K562 (cell line): Measurements from ENCODE around the gene ITPR3. TPM values are rescaled to one million over a fixed set of nuclear protein-coding genes. Genes with fewer than 3 reads are reported as not detected.
A peak's percentile ranks its signal among the peaks of the same experiment; 100 is the strongest.

Experiments used
- ATAC-seq: fragments of 200-7000 bp; cut with Tn5 transposase; 3 replicates; pipeline ENCODE4 v1.9.1; 2020; ENCODE audit warnings: moderate library complexity
- BruUV-seq: library from RNA; stranded (reverse); fragments of 400-500 nt; replicated peaks from 2 replicates; lab custom pipeline; 2021; lab: Mats Ljungman, UMichigan
- CTCF ChIA-PET: fragments of 300-600 bp; formaldehyde crosslinking; extraction: SDS; loops from one replicate; lab custom pipeline; 2021; ENCODE audit warnings: low intra/inter-chr PET ratio; lab: Yijun Ruan, JAX
- POLR2A ChIA-PET: fragments of 300-600, 350-650 bp; sonication (Branson Sonifier 250); formaldehyde crosslinking; extraction: SDS; loops from one replicate; lab custom pipeline; 2021; ENCODE audit warnings: antibody characterized with exemption, inconsistent platforms; lab: Yijun Ruan, JAX
- DNase-seq, 4 experiments: peaks; one replicate each; pipeline versions ENCODE4 v3.0.0 to v3.0.0-alpha.2; 2011 to 2018; ENCODE audit warnings: low spot score in 3 of 4, mixed read lengths in 3 of 4; ENCODE audit errors: extremely low read depth in 1 of 4
- FAIRE-seq: peaks from 2 replicates; lab custom pipeline; 2011; peaks lifted over from hg19 to GRCh38; lab: Jason Lieb, UNC
- H2AFZ ChIP-seq: 2 replicates; pipeline ENCODE4 v1.6.0; 2011; ENCODE audit warnings: low read depth, low read length, control low read depth, inconsistent platforms
- H3K27ac ChIP-seq: fragments of 200-600 bp; 3 replicates; pipeline ENCODE4 v1.8.0; 2011; ENCODE audit warnings: low read depth, mild to moderate bottlenecking, control low read depth, inconsistent platforms, low read length, moderate library complexity, mixed read lengths; ENCODE audit errors: extremely low read depth
- H3K27me3 ChIP-seq, 2 experiments: fragments of 300-600 bp in 1 of 2; 2 replicates in 1 of 2; 3 replicates in 1 of 2; pipeline versions ENCODE4 v1.6.0 to v1.8.0; 2011; ENCODE audit warnings: inconsistent platforms in 2 of 2, low read length in 2 of 2, mild to moderate bottlenecking in 1 of 2, mixed read lengths in 1 of 2, moderate library complexity in 1 of 2; ENCODE audit not compliant: control insufficient read depth in 2 of 2, insufficient read depth in 2 of 2
- H3K36me3 ChIP-seq: fragments of 300-600 bp; 3 replicates; pipeline ENCODE4 v1.8.0; 2011; ENCODE audit warnings: mild to moderate bottlenecking, low read length, inconsistent platforms; ENCODE audit not compliant: control insufficient read depth, insufficient read depth
- H3K4me1 ChIP-seq, 2 experiments: fragments of 200-600 bp in 1 of 2; replicated peaks in 1 of 2; 2 replicates in 1 of 2; 3 replicates in 1 of 2; pipeline versions ENCODE4 v1.5.1 to v1.8.0; 2011; ENCODE audit warnings: inconsistent platforms in 2 of 2, low read length in 2 of 2, mild to moderate bottlenecking in 1 of 2, mixed read lengths in 1 of 2, moderate library complexity in 1 of 2; ENCODE audit not compliant: control insufficient read depth in 2 of 2, insufficient read depth in 2 of 2
- H3K4me2 ChIP-seq: 2 replicates; pipeline ENCODE4 v1.6.1; 2011; ENCODE audit warnings: low read length, control low read depth, inconsistent platforms, mixed read lengths; ENCODE audit not compliant: insufficient read depth
- H3K4me3 ChIP-seq: fragments of 200-600 bp; sonication (generic), shearing (Covaris generic); 2 replicates; pipeline ENCODE4 v1.5.1; 2016; ENCODE audit warnings: control low read depth, inconsistent platforms
- H3K79me2 ChIP-seq: fragments of 200-600 bp; 3 replicates; pipeline ENCODE4 v1.8.0; 2011; ENCODE audit warnings: low read length, inconsistent platforms; ENCODE audit not compliant: control insufficient read depth, insufficient read depth
- H3K9ac ChIP-seq, 2 experiments: 2 replicates each; pipeline versions ENCODE4 v1.6.0 to v1.6.1; 2011; ENCODE audit warnings: low read depth in 2 of 2, low read length in 2 of 2, control low read depth in 1 of 2, inconsistent platforms in 1 of 2, mild to moderate bottlenecking in 1 of 2, mixed read lengths in 1 of 2; ENCODE audit not compliant: insufficient read depth in 1 of 2
- H3K9me1 ChIP-seq: one replicate; pipeline ENCODE4 v1.6.0; 2011; ENCODE audit warnings: inconsistent platforms, mild to moderate bottlenecking, low read length, moderate library complexity; ENCODE audit not compliant: control insufficient read depth, insufficient read depth
- H3K9me3 ChIP-seq: replicated peaks from 2 replicates; pipeline ENCODE4 v1.5.1; 2011; ENCODE audit warnings: low read depth, low read length, inconsistent platforms; ENCODE audit not compliant: control insufficient read depth, insufficient read depth
- H4K20me1 ChIP-seq: replicated peaks from 2 replicates; pipeline ENCODE4 v1.6.1; 2011; ENCODE audit warnings: low read length, inconsistent platforms, mixed read lengths; ENCODE audit not compliant: control insufficient read depth, insufficient read depth
- FOXP4 ChIP-seq: sonication (generic); formaldehyde crosslinking; IDR thresholded peaks from 2 replicates; pipeline ENCODE4 v1.8.0; 2022; ENCODE audit warnings: mild to moderate bottlenecking, missing genetic modification reagents, borderline replicate concordance
- HMBOX1 ChIP-seq: sonication (generic); IDR thresholded peaks from 2 replicates; pipeline ENCODE4 v1.6.1; 2016
- JUNB ChIP-seq: fragments of 450-650 bp; formaldehyde crosslinking; conservative IDR thresholded peaks from 2 replicates; pipeline ENCODE4 v1.4.0; 2020; ENCODE audit warnings: mild to moderate bottlenecking
- WGBS: fragments of 100-300 bp; shearing (Covaris generic); methylation state at CpG from one replicate; pipeline ENCODE4 v1.1.6; 2016; ENCODE audit warnings: low coverage, mixed read lengths; ENCODE audit not compliant: insufficient coverage; ENCODE audit errors: missing lambda C conversion rate; 5-methylcytosine and 5-hydroxymethylcytosine counted together
- in situ Hi-C: fragments of 300-500 bp; cut with MboI; formaldehyde crosslinking; loops from 4 replicates; pipeline ENCODE4 v1.15.0; 2018; ENCODE audit warnings: inconsistent platforms, mixed read lengths
- intact Hi-C: fragments of 100-400 bp; cut with micrococcal nuclease; formaldehyde crosslinking; loops from 2 replicates; pipeline ENCODE4 v1.14.2; 2022
- polyA plus RNA-seq, 8 experiments: library from polyadenylated mRNA; depleted of rRNA in 4 of 8; stranded (reverse) in 5 of 8; unstranded in 3 of 8; fragments of >200 nt; fragmentation: Nextera tagmentation in 2 of 8; fragmentation: Illumina TruSeq in 1 of 8; extraction: Ambion mirVana in 2 of 8; extraction: Trizol in 1 of 8; gene quantifications; 2 replicates each; pipeline versions ENCODE4 v1.2.1 to v1.2.3, GENCODE V29; 2011 to 2014; ENCODE audit warnings: inconsistent platforms in 1 of 8, missing spikeins in 1 of 8
- total RNA-seq, 7 experiments: library from RNA; depleted of rRNA in 6 of 7; stranded (reverse); fragments of >200 nt in 6 of 7; fragmentation: Illumina TruSeq in 2 of 7; extraction: Trizol in 2 of 7; gene quantifications; 2 replicates each; pipeline versions ENCODE4 v1.2.1 to v1.2.3, GENCODE V29; 2011 to 2021; ENCODE audit warnings: low replicate concordance in 1 of 7

Gene ITPR3
- total and polyA plus RNA-seq, 9 of the 15 experiments (the other 6 are each of a cell fraction or from before 2014, with no cell fraction given) = 0.39 to 35.7 (median 13.2) TPM

- 94% methylated on average over 7 of the region's 7 CpGs for WGBS
- no peak for TF ChIP-seq HMBOX1
- TF ChIP-seq FOXP4 (CRISPR knock-in tag) = no peak
- TF ChIP-seq JUNB (CRISPR knock-in tag) = no peak
- TF ChIP-seq, all 486 proteins: peak for 0
- Histone ChIP-seq H3K27ac (no peak overlapping the region), H3K27me3 (no peaks in the 10 kb centered on the region), H2AFZ (no peak overlapping the region), H3K9me3 (no peaks in the 10 kb centered on the region), H3K36me3 (peaks cover 93% of the 10 kb centered on the region; the same call in 2 of the 3 replicates), H3K4me3 (no peak overlapping the region), H3K4me2 (no peak overlapping the region), H3K79me2 (no peaks in the 10 kb centered on the region), H3K9ac (peak overlapping the region in 1 of 2 experiments; percentile 55; a peak in 1 of 4 replicates), H4K20me1 (0 out of 2 replicates have a peak, but pooled peaks cover 3% of the 10 kb centered on the region), H3K9me1 (no peaks in the 10 kb centered on the region), H3K4me1 (peaks cover 0 to 8% of the 10 kb centered on the region in 2 experiments; a peak in 2 of 5 replicates)
- no peak for DNase-seq
- ATAC-seq = no peak
- ChIA-PET CTCF (no interaction called here), POLR2A (no interaction called here)
- intact Hi-C loops (no loop called here), in situ Hi-C loops (no loop called here)
- no TSS peak for BruUV-seq
- no peak for FAIRE-seq
Measured at GRCh38 chr6:33675968-33676367, 54.8 kb downstream of the ITPR3 start.
